H1 (cell line): Measurements from ENCODE around the gene CHRM1. TPM values are rescaled to one million over a fixed set of nuclear protein-coding genes. Genes with fewer than 3 reads are reported as not detected.

ENCODE experiments used
- CTCF ChIA-PET: fragments of 300-600 bp; sonication (Branson Sonifier 250); formaldehyde crosslinking; loops from one replicate; lab custom pipeline; 2021; ENCODE audit not compliant: partially characterized antibody; lab: Charles Lee
- POLR2A ChIA-PET: fragments of 300-600 bp; sonication (Branson Sonifier 250); formaldehyde crosslinking; loops from one replicate; lab custom pipeline; 2021; ENCODE audit warnings: inconsistent platforms; ENCODE audit not compliant: partially characterized antibody; lab: Charles Lee
- DNase-seq, 2 experiments: peaks; one replicate each; pipeline versions ENCODE4 v3.0.0 to v3.0.0-alpha.2; 2010 to 2022; ENCODE audit warnings: low spot score in 2 of 2, low read depth in 1 of 2, mixed read lengths in 1 of 2
- FAIRE-seq: peaks from 2 replicates; lab custom pipeline; 2011; peaks lifted over from hg19 to GRCh38; lab: Jason Lieb, UNC
- H2AFZ ChIP-seq: 2 replicates; pipeline ENCODE4 v1.8.1; 2012; ENCODE audit warnings: low read length, inconsistent platforms
- H2AK5ac ChIP-seq: 2 replicates; pipeline ENCODE4 v1.6.1; 2013; ENCODE audit warnings: low read depth, low read length
- H2BK120ac ChIP-seq: replicated peaks from 2 replicates; pipeline ENCODE3; 2013; ENCODE audit warnings: low read depth, low read length, inconsistent platforms
- H2BK12ac ChIP-seq: 2 replicates; pipeline ENCODE4 v1.6.1; 2013; ENCODE audit warnings: low read depth, low read length
- H2BK15ac ChIP-seq: 2 replicates; pipeline ENCODE4 v1.6.1; 2013; ENCODE audit warnings: low read length
- H2BK20ac ChIP-seq: 2 replicates; pipeline ENCODE4 v1.6.1; 2013; ENCODE audit warnings: low read length
- H2BK5ac ChIP-seq: 2 replicates; pipeline ENCODE4 v1.6.1; 2013; ENCODE audit warnings: low read depth, low read length
- H3K14ac ChIP-seq: 2 replicates; pipeline ENCODE4 v1.6.1; 2013; ENCODE audit warnings: inconsistent platforms; ENCODE audit not compliant: insufficient read length
- H3K18ac ChIP-seq: 2 replicates; pipeline ENCODE4 v1.6.1; 2013; ENCODE audit warnings: low read length; ENCODE audit errors: extremely low read depth
- H3K23ac ChIP-seq: 2 replicates; pipeline ENCODE4 v1.6.1; 2013; ENCODE audit warnings: inconsistent platforms; ENCODE audit not compliant: insufficient read length
- H3K23me2 ChIP-seq: 2 replicates; pipeline ENCODE4 v1.6.1; 2013; ENCODE audit warnings: low read depth, low read length
- H3K27ac ChIP-seq: 2 replicates; pipeline ENCODE4 v1.6.1; 2011; ENCODE audit warnings: low read depth, low read length, inconsistent platforms
- H3K27me3 ChIP-seq, 4 experiments: replicated peaks in 1 of 4; 1 replicate in 1 of 4; 2 replicates in 3 of 4; pipeline versions ENCODE4 v1.6.1 to v1.8.1; 2011 to 2013; ENCODE audit warnings: low read length in 3 of 4, mild to moderate bottlenecking in 3 of 4, inconsistent platforms in 2 of 4, mixed read lengths in 2 of 4, moderate library complexity in 1 of 4; ENCODE audit not compliant: control insufficient read depth in 3 of 4, insufficient read depth in 3 of 4; ENCODE audit errors: extremely low read depth in 1 of 4
- H3K36me3 ChIP-seq, 4 experiments: 2 replicates each; pipeline versions ENCODE4 v1.6.1 to v1.8.1; 2011 to 2013; ENCODE audit warnings: mild to moderate bottlenecking in 4 of 4, low read length in 3 of 4, moderate library complexity in 2 of 4, control low read depth in 1 of 4, inconsistent platforms in 1 of 4; ENCODE audit not compliant: insufficient read depth in 4 of 4, control insufficient read depth in 2 of 4
- H3K4ac ChIP-seq: replicated peaks from 2 replicates; pipeline ENCODE3; 2013; ENCODE audit warnings: low read length, low read depth, mixed read lengths, inconsistent platforms; ENCODE audit not compliant: insufficient read length
- H3K4me1 ChIP-seq, 4 experiments: replicated peaks in 1 of 4; 1 replicate in 1 of 4; 2 replicates in 3 of 4; pipeline versions ENCODE4 v1.6.1 to v1.8.1; 2011 to 2013; ENCODE audit warnings: low read length in 3 of 4, inconsistent platforms in 2 of 4, mixed read lengths in 1 of 4; ENCODE audit not compliant: insufficient read depth in 4 of 4, control insufficient read depth in 3 of 4
- H3K4me2 ChIP-seq, 2 experiments: 2 replicates each; pipeline versions ENCODE4 v1.6.1 to v1.8.1; 2011 to 2013; ENCODE audit warnings: low read depth in 2 of 2, low read length in 2 of 2, control low read depth in 1 of 2, inconsistent platforms in 1 of 2, mild to moderate bottlenecking in 1 of 2; ENCODE audit not compliant: insufficient read depth in 1 of 2
- H3K4me3 ChIP-seq, 4 experiments: fragments of 200-600, 300-600 bp in 1 of 4; sonication (generic), shearing (Covaris generic), sonication (Bioruptor Twin) in 1 of 4; 2 replicates each; pipeline versions ENCODE4 v1.5.1 to v1.8.1; 2011 to 2016; ENCODE audit warnings: low read length in 4 of 4, low read depth in 3 of 4, control low read depth in 2 of 4, inconsistent platforms in 2 of 4, mild to moderate bottlenecking in 2 of 4, mixed read lengths in 1 of 4, moderate library complexity in 1 of 4; ENCODE audit not compliant: insufficient read depth in 2 of 4; ENCODE audit errors: extremely low read depth in 1 of 4
- H3K56ac ChIP-seq: replicated peaks from 2 replicates; pipeline ENCODE3; 2013; ENCODE audit warnings: low read depth, mild to moderate bottlenecking, mixed read lengths, low read length, inconsistent platforms; ENCODE audit not compliant: insufficient read length
- H3K79me1 ChIP-seq: 2 replicates; pipeline ENCODE4 v1.6.1; 2013; ENCODE audit warnings: low read depth, low read length, control low read depth
- H3K79me2 ChIP-seq, 2 experiments: 2 replicates each; pipeline versions ENCODE4 v1.6.1 to v1.8.1; 2012 to 2013; ENCODE audit warnings: low read length in 2 of 2, mild to moderate bottlenecking in 2 of 2, inconsistent platforms in 1 of 2; ENCODE audit not compliant: insufficient read depth in 2 of 2, control insufficient read depth in 1 of 2
- H3K9ac ChIP-seq, 4 experiments: replicated peaks in 1 of 4; 1 replicate in 1 of 4; 2 replicates in 3 of 4; pipeline versions ENCODE4 v1.6.1 to v1.8.1; 2011 to 2013; ENCODE audit warnings: low read depth in 3 of 4, low read length in 3 of 4, control low read depth in 2 of 4, mild to moderate bottlenecking in 2 of 4, moderate library complexity in 2 of 4, inconsistent platforms in 1 of 4; ENCODE audit errors: extremely low read depth in 1 of 4
- H3K9me3 ChIP-seq, 2 experiments: 2 replicates each; pipeline versions ENCODE4 v1.6.1 to v1.8.1; 2012 to 2013; ENCODE audit warnings: mild to moderate bottlenecking in 2 of 2, moderate library complexity in 2 of 2, control low read depth in 1 of 2, inconsistent platforms in 1 of 2, low read depth in 1 of 2, low read length in 1 of 2, mixed read lengths in 1 of 2; ENCODE audit not compliant: insufficient read depth in 2 of 2
- H4K20me1 ChIP-seq, 2 experiments: replicated peaks in 1 of 2; 2 replicates each; pipeline versions ENCODE3 to v1.8.1; 2011 to 2013; ENCODE audit warnings: inconsistent platforms in 2 of 2, low read length in 2 of 2, mild to moderate bottlenecking in 1 of 2; ENCODE audit not compliant: insufficient read depth in 2 of 2, control insufficient read depth in 1 of 2
- H4K5ac ChIP-seq: 2 replicates; pipeline ENCODE4 v1.6.1; 2013; ENCODE audit warnings: low read length, low read depth, mixed read lengths, inconsistent platforms; ENCODE audit not compliant: insufficient read length
- H4K8ac ChIP-seq: 2 replicates; pipeline ENCODE4 v1.8.0; 2013; ENCODE audit warnings: mild to moderate bottlenecking, moderate library complexity, low read length, inconsistent platforms; ENCODE audit not compliant: insufficient read depth; ENCODE audit errors: extremely low read depth
- H4K91ac ChIP-seq: replicated peaks from 2 replicates; pipeline ENCODE3; 2013; ENCODE audit warnings: low read length, mixed read lengths, inconsistent platforms; ENCODE audit not compliant: insufficient read length
- CBX5 ChIP-seq: fragments of 300-800, 300-1000 bp; sonication (generic); IDR thresholded peaks from 2 replicates; pipeline ENCODE4 v1.7.1; 2016; ENCODE audit warnings: antibody characterized with exemption, low read length, low read depth
- GTF2F1 ChIP-seq: IDR thresholded peaks from 2 replicates; pipeline ENCODE4 v1.6.1; 2012; ENCODE audit warnings: low read depth, low read length, improper control_type of control experiment, borderline replicate concordance
- HDAC6 ChIP-seq: IDR thresholded peaks from one replicate; pipeline ENCODE4 v1.7.1; 2012; ENCODE audit warnings: low read depth, mild to moderate bottlenecking, inconsistent platforms, low read length, moderate library complexity
- JUN ChIP-seq: IDR thresholded peaks from 2 replicates; pipeline ENCODE4 v1.6.1; 2011; ENCODE audit warnings: low read depth, mild to moderate bottlenecking, improper control_type of control experiment, low read length
- KDM1A ChIP-seq: fragments of 200-600, 300-600 bp; sonication (generic); IDR thresholded peaks from 2 replicates; pipeline ENCODE4 v1.7.1; 2016; ENCODE audit warnings: mild to moderate bottlenecking, low read length, borderline replicate concordance
- KDM4A ChIP-seq: IDR thresholded peaks from one replicate; pipeline ENCODE4 v1.7.1; 2012; ENCODE audit warnings: low read depth, mild to moderate bottlenecking, moderate library complexity, low read length, inconsistent platforms; ENCODE audit not compliant: severe bottlenecking
- NRF1 ChIP-seq: IDR thresholded peaks from 2 replicates; pipeline ENCODE4 v1.6.1; 2011; ENCODE audit warnings: mild to moderate bottlenecking, low read depth, low read length, improper control_type of control experiment
- SIN3A ChIP-seq, 2 experiments: IDR thresholded peaks in 1 of 2; conservative IDR thresholded peaks in 1 of 2; 2 replicates each; pipeline ENCODE4 v1.6.1; 2011 to 2012; ENCODE audit warnings: low read length in 2 of 2, improper control_type of control experiment in 1 of 2, low read depth in 1 of 2, mild to moderate bottlenecking in 1 of 2
- SRF ChIP-seq: IDR thresholded peaks from 2 replicates; pipeline ENCODE4 v1.6.1; 2011; ENCODE audit warnings: mild to moderate bottlenecking, low read depth, low read length, moderate library complexity
- WGBS, 2 experiments: shearing (Covaris generic) in 1 of 2; methylation state at CpG; one replicate each; pipeline versions ENCODE4 v1.1.6 to v1.1.7; 2013 to 2015; ENCODE audit warnings: low lambda C conversion rate in 2 of 2, mixed read lengths in 2 of 2, inconsistent platforms in 1 of 2, low coverage in 1 of 2, missing lambda C conversion rate in 1 of 2; ENCODE audit not compliant: insufficient replicate concordance in 2 of 2, insufficient coverage in 1 of 2, insufficient read length in 1 of 2; ENCODE audit errors: extremely low coverage in 1 of 2, missing lambda C conversion rate in 1 of 2; 5-methylcytosine and 5-hydroxymethylcytosine counted together
- polyA plus RNA-seq, 7 experiments: library from polyadenylated mRNA; depleted of rRNA in 3 of 7; stranded (reverse) in 5 of 7; unstranded in 2 of 7; fragments of >200 nt in 5 of 7; fragments of 200-250 nt in 2 of 7; gene quantifications; 1 replicate in 5 of 7; 2 replicates in 1 of 7; 4 replicates in 1 of 7; pipeline versions ENCODE4 v1.2.1 to v1.2.3, GENCODE V29; 2011 to 2013; ENCODE audit warnings: missing spikeins in 2 of 7, mixed read lengths in 2 of 7
- total RNA-seq: library from RNA; stranded (reverse); fragmentation: NEBNext Ultra II Directional; extraction: Animal tissue kit (Norgen Biotek cat#: 25700); gene quantifications from 2 replicates; pipeline ENCODE4 v1.2.1, GENCODE V29; 2021

The CHRM1 gene
- total and polyA plus RNA-seq, 2 of the 8 experiments (the other 6 are each of a cell fraction or from before 2014, with no cell fraction given), result 0.08 TPM; not detected in 1

- POLR2A ChIA-PET, result interaction anchor here (0.6 to 57.8 kb wide), 22 partner anchors 5 to 645 kb away, joined by 3 to 2104 read pairs (median 6); partner anchors contain the start of genes CHRM1, HNRNPUL2, NXF1 and SLC22A8
- Histone ChIP-seq H3K4me2 (peak overlapping the region; percentile 59 to 85), H3K4me3 (peak overlapping the region; percentile 67 to 97 (median 88)), H3K4me1 (peaks cover 0 to 30% (median 12%) of the 10 kb centered on the region in 4 experiments; a peak in 5 of 7 replicates), H3K27me3 (no peaks in the 10 kb centered on the region), H2BK120ac (no peak overlapping the region), H3K18ac (no peak overlapping the region), H3K56ac (no peak overlapping the region), H2BK15ac (no peak overlapping the region), H4K5ac (peak overlapping the region; percentile 41), H4K20me1 (peaks cover 11 to 26% of the 10 kb centered on the region in 2 experiments), H3K4ac (no peak overlapping the region), H3K27ac (peak overlapping the region; percentile 98; the same call in 1 of the 2 replicates), H3K9me3 (no peaks in the 10 kb centered on the region), H3K79me1 (peaks cover 6% of the 10 kb centered on the region; the same call in 1 of the 2 replicates), H2BK20ac (no peak overlapping the region), H3K23ac (no peak overlapping the region), H3K79me2 (peaks cover 3 to 68% of the 10 kb centered on the region in 2 experiments), H3K9ac (peak overlapping the region in 2 of 4 experiments; percentile 99 to 100; a peak in 2 of 7 replicates), H3K14ac (no peak overlapping the region), H2AFZ (no peak overlapping the region), H2AK5ac (peak overlapping the region; percentile 85; the same call in 1 of the 2 replicates), H3K36me3 (peaks cover 46 to 74% (median 59%) of the 10 kb centered on the region in 4 experiments), H3K23me2 (peaks cover 5% of the 10 kb centered on the region; the same call in 1 of the 2 replicates), H4K8ac (no peak overlapping the region), H2BK12ac (peak overlapping the region; percentile 85; the same call in 1 of the 2 replicates), H2BK5ac (peak overlapping the region; percentile 100; the same call in 1 of the 2 replicates), H4K91ac (no peak overlapping the region)
- DNase-seq, result no peak
- WGBS, 2 experiments, result 88% methylated on average over 6 of the region's 6 CpGs; no CpG with 5 or more reads in 1 of the 2 experiments
- FAIRE-seq, result no peak
- CTCF ChIA-PET, result interaction anchor here (0.6 to 3.9 kb wide), 9 partner anchors 24 to 141 kb away, joined by 3 to 21 read pairs (median 6); partner anchors contain the start of gene STX5
- no peak for TF ChIP-seq KDM4A
- no peak for TF ChIP-seq CBX5
- no peak for TF ChIP-seq GTF2F1
- TF ChIP-seq NRF1, result no peak
- TF ChIP-seq JUN, result no peak
- TF ChIP-seq SRF, result no peak
- TF ChIP-seq HDAC6, result no peak
- no peak for TF ChIP-seq KDM1A
- no peak for TF ChIP-seq SIN3A (conservative IDR thresholded peaks at IDR 0.05 in 1 of 2, IDR thresholded peaks at IDR 0.05 in 1 of 2; ENCODE audit: low read depth in 1 of 2, low read length in 2 of 2)
Observed at GRCh38 chr11:62882431-62882749, 38.8 kb downstream of the CHRM1 start.
